ENCODE results near the gene APOO.

Gene APOO

DNA sequence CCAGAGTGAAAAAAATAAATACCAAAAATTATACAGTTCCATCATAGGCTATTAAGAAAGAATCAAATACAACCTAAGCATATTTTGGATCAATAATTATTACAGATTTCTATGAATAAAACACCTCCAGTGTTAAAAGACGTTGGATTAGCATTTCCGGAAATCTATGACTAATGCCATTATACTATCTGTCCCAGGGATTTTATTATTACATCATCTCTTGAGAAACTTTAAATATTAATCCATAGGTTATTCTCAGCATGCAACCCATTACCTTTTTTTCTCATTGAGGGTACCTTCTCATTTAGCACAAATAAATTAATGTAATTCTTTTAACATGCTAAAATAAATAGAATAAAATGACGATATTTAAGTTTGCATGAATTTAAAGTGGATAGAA lies 44.7 kb upstream of the APOO start:
- H3K36me3 ChIP-seq (ENCODE audit: control insufficient read depth in 1 of 2, insufficient read depth in 2 of 2, low read length in 2 of 2) = no peaks in the 10 kb centered on the region
- no peak overlapping the region for H3K4ac ChIP-seq (ENCODE audit: low read depth, low read length)
- no peak for DNase-seq
- H3K23ac ChIP-seq (ENCODE audit: low read length) = no peak overlapping the region
- H3K27me3 ChIP-seq (ENCODE audit: insufficient read depth, low read length) = no peaks in the 10 kb centered on the region
- H3K79me1 ChIP-seq (ENCODE audit: low read length) = no peaks in the 10 kb centered on the region
- no peaks in the 10 kb centered on the region for H3K79me2 ChIP-seq (ENCODE audit: control insufficient read depth, insufficient read depth, low read length, poor library complexity)
- H2BK5ac ChIP-seq (ENCODE audit: low read depth, low read length, poor library complexity) = no peak overlapping the region
- WGBS (ENCODE audit: extremely low coverage, insufficient coverage, insufficient read length) = no CpG with 5 or more reads among the region's 3 CpGs
- no peak overlapping the region for H3K27ac ChIP-seq (ENCODE audit: low read depth, low read length)
- no peak overlapping the region for H3K4me2 ChIP-seq (ENCODE audit: low read length)
- no peaks in the 10 kb centered on the region for H3K9me3 ChIP-seq (ENCODE audit: insufficient read depth, low read depth, low read length)
- no peak overlapping the region for H2AFZ ChIP-seq (ENCODE audit: insufficient read depth, low read length, poor library complexity)
- peaks cover 0 to 2% of the 10 kb centered on the region in 2 experiments for H3K4me1 ChIP-seq (ENCODE audit: control insufficient read depth in 1 of 2, insufficient read depth in 2 of 2, low read length in 2 of 2)
- no peak overlapping the region for H2AK5ac ChIP-seq (ENCODE audit: low read length)
- H3K14ac ChIP-seq (ENCODE audit: low read length) = no peak overlapping the region
- H2BK12ac ChIP-seq (ENCODE audit: low read length) = no peak overlapping the region
- no peak overlapping the region for H4K91ac ChIP-seq (ENCODE audit: low read depth, low read length)
- no peak overlapping the region for H3K18ac ChIP-seq (ENCODE audit: low read length)
- H3K9ac ChIP-seq (ENCODE audit: low read length) = no peak overlapping the region
- no peak overlapping the region for H2BK120ac ChIP-seq (ENCODE audit: insufficient read depth, low read length, poor library complexity)
- H4K8ac ChIP-seq (ENCODE audit: low read depth, low read length) = no peak overlapping the region
- H4K12ac ChIP-seq (ENCODE audit: low read depth, low read length) = no peak overlapping the region
- no peak overlapping the region for H3K4me3 ChIP-seq (ENCODE audit: low read depth, low read length)

DNA sequence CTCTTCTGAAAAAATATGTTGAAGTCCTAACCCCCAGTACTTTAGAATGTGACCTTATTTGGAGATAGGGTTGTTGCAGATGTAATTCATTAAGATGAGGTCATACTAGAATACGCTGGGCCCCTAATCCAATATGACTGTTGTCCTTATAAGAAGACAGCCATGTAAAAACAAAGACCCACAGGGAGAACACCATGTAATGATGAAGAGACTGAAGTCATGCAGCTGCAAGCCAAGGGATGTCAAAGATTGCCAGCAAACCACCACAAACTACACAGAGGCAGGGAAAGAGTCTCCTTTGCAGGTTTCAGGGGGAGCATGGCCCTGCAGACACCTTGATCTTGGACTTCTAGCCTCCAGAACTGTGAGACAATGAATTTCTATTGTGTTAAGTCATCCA lies 37.5 kb upstream of the APOO start:
- Histone ChIP-seq H3K4ac (ENCODE audit: low read depth, low read length) (no peak overlapping the region), H4K8ac (ENCODE audit: low read depth, low read length) (no peak overlapping the region), H4K12ac (ENCODE audit: low read depth, low read length) (no peak overlapping the region), H3K4me2 (ENCODE audit: low read length) (no peak overlapping the region), H3K9me3 (ENCODE audit: insufficient read depth, low read depth, low read length) (no peaks in the 10 kb centered on the region), H2BK5ac (ENCODE audit: low read depth, low read length, poor library complexity) (no peak overlapping the region), H3K23ac (ENCODE audit: low read length) (no peak overlapping the region), H3K36me3 (ENCODE audit: control insufficient read depth in 1 of 2, insufficient read depth in 2 of 2, low read length in 2 of 2) (no peaks in the 10 kb centered on the region), H3K79me1 (ENCODE audit: low read length) (no peaks in the 10 kb centered on the region), H2BK12ac (ENCODE audit: low read length) (no peak overlapping the region), H4K91ac (ENCODE audit: low read depth, low read length) (no peak overlapping the region), H3K9ac (ENCODE audit: low read length) (no peak overlapping the region), H3K4me3 (ENCODE audit: low read depth, low read length) (no peak overlapping the region), H2BK120ac (ENCODE audit: insufficient read depth, low read length, poor library complexity) (no peak overlapping the region), H2AFZ (ENCODE audit: insufficient read depth, low read length, poor library complexity) (no peak overlapping the region), H3K14ac (ENCODE audit: low read length) (no peak overlapping the region), H3K79me2 (ENCODE audit: control insufficient read depth, insufficient read depth, low read length, poor library complexity) (no peaks in the 10 kb centered on the region), H3K18ac (ENCODE audit: low read length) (no peak overlapping the region), H3K27ac (ENCODE audit: low read depth, low read length) (no peak overlapping the region), H3K27me3 (ENCODE audit: insufficient read depth, low read length) (no peaks in the 10 kb centered on the region), H2AK5ac (ENCODE audit: low read length) (no peak overlapping the region), H3K4me1 (ENCODE audit: control insufficient read depth in 1 of 2, insufficient read depth in 2 of 2, low read length in 2 of 2) (no peaks in the 10 kb centered on the region)
- no CpG with 5 or more reads among the region's 1 CpG for WGBS (ENCODE audit: extremely low coverage, insufficient coverage, insufficient read length)
- no peak for DNase-seq

DNA sequence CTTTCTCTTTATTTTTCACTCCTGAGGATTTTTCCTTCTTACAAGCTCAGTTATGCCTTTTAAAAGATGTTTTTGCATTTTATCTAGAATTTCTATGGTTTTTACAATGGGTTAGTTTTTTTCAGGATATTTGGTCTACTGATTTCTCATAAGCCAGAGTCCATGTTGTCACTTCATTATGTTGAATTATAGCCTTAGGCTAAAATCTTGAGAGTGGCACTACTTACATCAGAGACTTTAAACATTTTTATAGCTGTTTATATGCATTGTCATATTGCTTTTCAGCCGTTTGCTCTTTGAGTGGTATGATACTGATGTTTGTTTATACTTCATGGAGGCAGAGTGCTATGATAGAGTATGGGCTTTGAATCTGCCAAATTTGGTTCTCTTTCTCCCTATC lies 36.5 kb upstream of the APOO start:
- Histone ChIP-seq H3K27ac (ENCODE audit: low read depth, low read length) (no peak overlapping the region), H3K27me3 (ENCODE audit: insufficient read depth, low read length) (no peaks in the 10 kb centered on the region), H4K91ac (ENCODE audit: low read depth, low read length) (no peak overlapping the region), H2BK120ac (ENCODE audit: insufficient read depth, low read length, poor library complexity) (no peak overlapping the region), H3K9ac (ENCODE audit: low read length) (no peak overlapping the region), H3K23ac (ENCODE audit: low read length) (no peak overlapping the region), H2BK5ac (ENCODE audit: low read depth, low read length, poor library complexity) (no peak overlapping the region), H3K14ac (ENCODE audit: low read length) (no peak overlapping the region), H3K79me2 (ENCODE audit: control insufficient read depth, insufficient read depth, low read length, poor library complexity) (no peaks in the 10 kb centered on the region), H3K4ac (ENCODE audit: low read depth, low read length) (no peak overlapping the region), H3K4me3 (ENCODE audit: low read depth, low read length) (no peak overlapping the region), H3K18ac (ENCODE audit: low read length) (no peak overlapping the region), H3K4me2 (ENCODE audit: low read length) (no peak overlapping the region), H2AFZ (ENCODE audit: insufficient read depth, low read length, poor library complexity) (no peak overlapping the region), H4K12ac (ENCODE audit: low read depth, low read length) (no peak overlapping the region), H4K8ac (ENCODE audit: low read depth, low read length) (no peak overlapping the region), H3K36me3 (ENCODE audit: control insufficient read depth in 1 of 2, insufficient read depth in 2 of 2, low read length in 2 of 2) (no peaks in the 10 kb centered on the region), H2AK5ac (ENCODE audit: low read length) (no peak overlapping the region), H3K9me3 (ENCODE audit: insufficient read depth, low read depth, low read length) (no peaks in the 10 kb centered on the region), H3K4me1 (ENCODE audit: control insufficient read depth in 1 of 2, insufficient read depth in 2 of 2, low read length in 2 of 2) (no peaks in the 10 kb centered on the region), H2BK12ac (ENCODE audit: low read length) (no peak overlapping the region), H3K79me1 (ENCODE audit: low read length) (no peaks in the 10 kb centered on the region)
- no CpG with 5 or more reads among the region's 1 CpG for WGBS (ENCODE audit: extremely low coverage, insufficient coverage, insufficient read length)
- DNase-seq = no peak

DNA sequence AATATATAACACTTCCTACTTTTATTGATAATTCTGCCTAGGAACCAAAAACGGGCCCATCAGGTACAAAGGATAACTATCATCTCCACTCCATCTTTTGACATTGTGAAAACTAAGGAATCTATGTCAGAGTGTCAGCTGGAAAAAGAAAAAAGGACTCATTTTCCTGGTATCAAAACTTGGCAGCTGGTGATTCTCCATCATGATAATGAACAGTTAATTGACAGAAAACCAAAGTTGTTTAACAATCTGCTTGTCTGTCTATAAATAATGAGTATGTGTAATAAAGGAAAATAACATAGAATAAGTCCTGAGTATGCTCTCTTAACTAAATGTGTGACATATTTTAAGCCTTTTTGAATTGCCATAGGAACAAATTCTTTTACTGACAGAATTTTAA lies 31.5 kb upstream of the APOO start:
- Histone ChIP-seq H3K9me3 (ENCODE audit: insufficient read depth, low read depth, low read length) (no peaks in the 10 kb centered on the region), H3K79me1 (ENCODE audit: low read length) (no peaks in the 10 kb centered on the region), H3K27ac (ENCODE audit: low read depth, low read length) (no peak overlapping the region), H3K4me1 (ENCODE audit: control insufficient read depth in 1 of 2, insufficient read depth in 2 of 2, low read length in 2 of 2) (no peaks in the 10 kb centered on the region), H2AFZ (ENCODE audit: insufficient read depth, low read length, poor library complexity) (no peak overlapping the region), H2BK5ac (ENCODE audit: low read depth, low read length, poor library complexity) (no peak overlapping the region), H3K14ac (ENCODE audit: low read length) (no peak overlapping the region), H3K23ac (ENCODE audit: low read length) (no peak overlapping the region), H3K27me3 (ENCODE audit: insufficient read depth, low read length) (no peaks in the 10 kb centered on the region), H4K12ac (ENCODE audit: low read depth, low read length) (no peak overlapping the region), H2BK12ac (ENCODE audit: low read length) (no peak overlapping the region), H3K4me2 (ENCODE audit: low read length) (no peak overlapping the region), H3K4ac (ENCODE audit: low read depth, low read length) (no peak overlapping the region), H2AK5ac (ENCODE audit: low read length) (no peak overlapping the region), H2BK120ac (ENCODE audit: insufficient read depth, low read length, poor library complexity) (no peak overlapping the region), H3K4me3 (ENCODE audit: low read depth, low read length) (no peak overlapping the region), H3K9ac (ENCODE audit: low read length) (no peak overlapping the region), H3K36me3 (ENCODE audit: control insufficient read depth in 1 of 2, insufficient read depth in 2 of 2, low read length in 2 of 2) (no peaks in the 10 kb centered on the region), H4K8ac (ENCODE audit: low read depth, low read length) (no peak overlapping the region), H3K18ac (ENCODE audit: low read length) (no peak overlapping the region), H4K91ac (ENCODE audit: low read depth, low read length) (no peak overlapping the region), H3K79me2 (ENCODE audit: control insufficient read depth, insufficient read depth, low read length, poor library complexity) (no peaks in the 10 kb centered on the region)
- no CpG with 5 or more reads among the region's 1 CpG for WGBS (ENCODE audit: extremely low coverage, insufficient coverage, insufficient read length)
- no peak for DNase-seq
